ENCODE results near the gene SPPL3. TPM values are rescaled to one million over a fixed set of nuclear protein-coding genes. Genes with fewer than 3 reads are reported as not detected.
A peak's percentile ranks its signal among the peaks of the same experiment; 100 is the strongest.

SPPL3 gene
- total RNA-seq, 1 donor from 2014 or later, result 48.9 TPM

- no peak overlapping the region for H3K27ac ChIP-seq
- no peak for DNase-seq (ENCODE audit: extremely low spot score in 2 of 2)
- H3K9me3 ChIP-seq, result no peaks in the 10 kb centered on the region
- no peak overlapping the region for H3K4me3 ChIP-seq
- intact Hi-C loops (cut with DNase I), result no loop called here
- H3K27me3 ChIP-seq, result no peaks in the 10 kb centered on the region
- H3K4me1 ChIP-seq, result peaks cover 5% of the 10 kb centered on the region
- H3K36me3 ChIP-seq, result no peaks in the 10 kb centered on the region
- TF ChIP-seq CTCF (IDR thresholded peaks at IDR 0.05), result no peak
- TF ChIP-seq POLR2A (IDR thresholded peaks at IDR 0.05), result no peak
- no peak for TF ChIP-seq POLR2AphosphoS5 (IDR thresholded peaks at IDR 0.05; ENCODE audit: insufficient read depth in 1 of 2, low read depth in 1 of 2)
These were observed 25.9 kb upstream of the SPPL3 start for GRCh38 chr12:120930032-120930431.

GRCh38 chr12:120928864-120929652 is 24.9 kb upstream of the SPPL3 start:
- TF ChIP-seq CTCF (IDR thresholded peaks at IDR 0.05) (no peak), POLR2AphosphoS5 (IDR thresholded peaks at IDR 0.05; ENCODE audit: insufficient read depth in 1 of 2, low read depth in 1 of 2) (no peak), POLR2A (IDR thresholded peaks at IDR 0.05) (no peak)
- Histone ChIP-seq H3K36me3 (no peaks in the 10 kb centered on the region), H3K4me3 (no peak overlapping the region), H3K4me1 (peaks cover 8% of the 10 kb centered on the region), H3K27me3 (no peaks in the 10 kb centered on the region), H3K27ac (peak overlapping the region; percentile 20), H3K9me3 (no peaks in the 10 kb centered on the region)
- DNase-seq (ENCODE audit: extremely low spot score in 2 of 2), result no peak
- intact Hi-C loops (cut with DNase I), result no loop called here

- Histone ChIP-seq H3K4me1 (peaks cover 8% of the 10 kb centered on the region), H3K4me3 (no peak overlapping the region), H3K27ac (peak overlapping the region; percentile 59), H3K27me3 (no peaks in the 10 kb centered on the region), H3K36me3 (no peaks in the 10 kb centered on the region), H3K9me3 (no peaks in the 10 kb centered on the region)
- intact Hi-C loops (cut with DNase I), result no loop called here
- TF ChIP-seq POLR2A (IDR thresholded peaks at IDR 0.05) (no peak), CTCF (IDR thresholded peaks at IDR 0.05) (no peak), POLR2AphosphoS5 (IDR thresholded peaks at IDR 0.05; ENCODE audit: insufficient read depth in 1 of 2, low read depth in 1 of 2) (peak; percentile 24 to 41)
- DNase-seq (ENCODE audit: extremely low spot score in 2 of 2), result no peak
These were observed 21.8 kb upstream of the SPPL3 start for GRCh38 chr12:120925740-120926563.

- H3K4me1 ChIP-seq, result peaks cover 8% of the 10 kb centered on the region
- H3K9me3 ChIP-seq, result no peaks in the 10 kb centered on the region
- DNase-seq (ENCODE audit: extremely low spot score in 2 of 2), result no peak
- TF ChIP-seq POLR2A (IDR thresholded peaks at IDR 0.05), result no peak
- no peak for TF ChIP-seq CTCF (IDR thresholded peaks at IDR 0.05)
- no peak for TF ChIP-seq POLR2AphosphoS5 (IDR thresholded peaks at IDR 0.05; ENCODE audit: insufficient read depth in 1 of 2, low read depth in 1 of 2)
- intact Hi-C loops (cut with DNase I), result no loop called here
- H3K4me3 ChIP-seq, result no peak overlapping the region
- no peaks in the 10 kb centered on the region for H3K27me3 ChIP-seq
- H3K27ac ChIP-seq, result no peak overlapping the region
- no peaks in the 10 kb centered on the region for H3K36me3 ChIP-seq
These were observed 18.1 kb upstream of the SPPL3 start for GRCh38 chr12:120922279-120922678.
